Sigmoid colon (tissue), 4 donors: ENCODE measurements around the gene PDCD1LG2.

ENCODE experiments used
- CTCF ChIP-seq, 4 experiments: fragments of 450-650 bp in 3 of 4; fragments of 200-600 bp in 1 of 4; IDR thresholded peaks; one replicate each; pipeline ENCODE4 v1.5.1; 2016 to 2019; ENCODE audit warnings: antibody characterized with exemption in 4 of 4, mild to moderate bottlenecking in 3 of 4, moderate library complexity in 2 of 4
- EP300 ChIP-seq, 4 donors: sonication (generic); formaldehyde crosslinking; IDR thresholded peaks; one replicate each; pipeline ENCODE4 v1.6.1; 2017; ENCODE audit warnings: antibody characterized with exemption in 4 of 4
- POLR2A ChIP-seq, 2 donors: fragments of 450-650 bp; IDR thresholded peaks; one replicate each; pipeline ENCODE4 v1.6.1; 2016; ENCODE audit warnings: antibody characterized with exemption in 2 of 2, mild to moderate bottlenecking in 2 of 2, moderate library complexity in 2 of 2
- POLR2AphosphoS5 ChIP-seq, 4 donors: sonication (generic); formaldehyde crosslinking; IDR thresholded peaks; one replicate each; pipeline ENCODE4 v1.6.1; 2017; ENCODE audit warnings: antibody characterized with exemption in 4 of 4

GRCh38 chr9:5466766-5467165 lies 43.6 kb upstream of the PDCD1LG2 start:
- TF ChIP-seq CTCF (IDR thresholded peaks at IDR 0.05) (no peak), POLR2A (IDR thresholded peaks at IDR 0.05) (no peak), POLR2AphosphoS5 (IDR thresholded peaks at IDR 0.05) (no peak), EP300 (IDR thresholded peaks at IDR 0.05) (no peak)
